GM18526 (cell line): ENCODE data around the gene SLC22A3.

Source experiments
- POLR2A ChIP-seq: IDR thresholded peaks from 3 replicates; pipeline ENCODE4 v1.6.1; 2011; ENCODE audit not compliant: insufficient read length; ENCODE audit errors: extremely low read depth

The SLC22A3 gene

GRCh38 chr6:160469153-160469552, 121.0 kb downstream of the SLC22A3 start:
- no peak for TF ChIP-seq POLR2A

- no peak for TF ChIP-seq POLR2A
Observed at GRCh38 chr6:160477901-160478300, 129.7 kb downstream of the SLC22A3 start.

GRCh38 chr6:160487116-160487515, 138.9 kb downstream of the SLC22A3 start:
- no peak for TF ChIP-seq POLR2A

- no peak for TF ChIP-seq POLR2A
Observed at GRCh38 chr6:160489091-160489490, 140.9 kb downstream of the SLC22A3 start.

- TF ChIP-seq POLR2A, result no peak
Observed at GRCh38 chr6:160494576-160494975, 146.4 kb downstream of the SLC22A3 start.

- TF ChIP-seq POLR2A, result no peak
Observed at GRCh38 chr6:160500639-160501038, 152.5 kb downstream of the SLC22A3 start.
